H1 (cell line): ENCODE measurements around the gene EPHA4. TPM values are rescaled to one million over a fixed set of nuclear protein-coding genes. Genes with fewer than 3 reads are reported as not detected.

Source experiments
- CTCF ChIA-PET: fragments of 300-600 bp; sonication (Branson Sonifier 250); formaldehyde crosslinking; loops from one replicate; lab custom pipeline; 2021; ENCODE audit not compliant: partially characterized antibody; lab: Charles Lee
- POLR2A ChIA-PET: fragments of 300-600 bp; sonication (Branson Sonifier 250); formaldehyde crosslinking; loops from one replicate; lab custom pipeline; 2021; ENCODE audit warnings: inconsistent platforms; ENCODE audit not compliant: partially characterized antibody; lab: Charles Lee
- DNase-seq, 2 experiments: peaks; one replicate each; pipeline versions ENCODE4 v3.0.0 to v3.0.0-alpha.2; 2010 to 2022; ENCODE audit warnings: low spot score in 2 of 2, low read depth in 1 of 2, mixed read lengths in 1 of 2
- FAIRE-seq: peaks from 2 replicates; lab custom pipeline; 2011; peaks lifted over from hg19 to GRCh38; lab: Jason Lieb, UNC
- H2AFZ ChIP-seq: 2 replicates; pipeline ENCODE4 v1.8.1; 2012; ENCODE audit warnings: low read length, inconsistent platforms
- H2AK5ac ChIP-seq: 2 replicates; pipeline ENCODE4 v1.6.1; 2013; ENCODE audit warnings: low read depth, low read length
- H2BK120ac ChIP-seq: replicated peaks from 2 replicates; pipeline ENCODE3; 2013; ENCODE audit warnings: low read depth, low read length, inconsistent platforms
- H2BK12ac ChIP-seq: 2 replicates; pipeline ENCODE4 v1.6.1; 2013; ENCODE audit warnings: low read depth, low read length
- H2BK15ac ChIP-seq: 2 replicates; pipeline ENCODE4 v1.6.1; 2013; ENCODE audit warnings: low read length
- H2BK20ac ChIP-seq: 2 replicates; pipeline ENCODE4 v1.6.1; 2013; ENCODE audit warnings: low read length
- H2BK5ac ChIP-seq: 2 replicates; pipeline ENCODE4 v1.6.1; 2013; ENCODE audit warnings: low read depth, low read length
- H3K14ac ChIP-seq: 2 replicates; pipeline ENCODE4 v1.6.1; 2013; ENCODE audit warnings: inconsistent platforms; ENCODE audit not compliant: insufficient read length
- H3K18ac ChIP-seq: 2 replicates; pipeline ENCODE4 v1.6.1; 2013; ENCODE audit warnings: low read length; ENCODE audit errors: extremely low read depth
- H3K23ac ChIP-seq: 2 replicates; pipeline ENCODE4 v1.6.1; 2013; ENCODE audit warnings: inconsistent platforms; ENCODE audit not compliant: insufficient read length
- H3K23me2 ChIP-seq: 2 replicates; pipeline ENCODE4 v1.6.1; 2013; ENCODE audit warnings: low read depth, low read length
- H3K27ac ChIP-seq: 2 replicates; pipeline ENCODE4 v1.6.1; 2011; ENCODE audit warnings: low read depth, low read length, inconsistent platforms
- H3K27me3 ChIP-seq, 4 experiments: replicated peaks in 1 of 4; 1 replicate in 1 of 4; 2 replicates in 3 of 4; pipeline versions ENCODE4 v1.6.1 to v1.8.1; 2011 to 2013; ENCODE audit warnings: low read length in 3 of 4, mild to moderate bottlenecking in 3 of 4, inconsistent platforms in 2 of 4, mixed read lengths in 2 of 4, moderate library complexity in 1 of 4; ENCODE audit not compliant: control insufficient read depth in 3 of 4, insufficient read depth in 3 of 4; ENCODE audit errors: extremely low read depth in 1 of 4
- H3K36me3 ChIP-seq, 4 experiments: 2 replicates each; pipeline versions ENCODE4 v1.6.1 to v1.8.1; 2011 to 2013; ENCODE audit warnings: mild to moderate bottlenecking in 4 of 4, low read length in 3 of 4, moderate library complexity in 2 of 4, control low read depth in 1 of 4, inconsistent platforms in 1 of 4; ENCODE audit not compliant: insufficient read depth in 4 of 4, control insufficient read depth in 2 of 4
- H3K4ac ChIP-seq: replicated peaks from 2 replicates; pipeline ENCODE3; 2013; ENCODE audit warnings: low read length, low read depth, mixed read lengths, inconsistent platforms; ENCODE audit not compliant: insufficient read length
- H3K4me1 ChIP-seq, 4 experiments: replicated peaks in 1 of 4; 1 replicate in 1 of 4; 2 replicates in 3 of 4; pipeline versions ENCODE4 v1.6.1 to v1.8.1; 2011 to 2013; ENCODE audit warnings: low read length in 3 of 4, inconsistent platforms in 2 of 4, mixed read lengths in 1 of 4; ENCODE audit not compliant: insufficient read depth in 4 of 4, control insufficient read depth in 3 of 4
- H3K4me2 ChIP-seq, 2 experiments: 2 replicates each; pipeline versions ENCODE4 v1.6.1 to v1.8.1; 2011 to 2013; ENCODE audit warnings: low read depth in 2 of 2, low read length in 2 of 2, control low read depth in 1 of 2, inconsistent platforms in 1 of 2, mild to moderate bottlenecking in 1 of 2; ENCODE audit not compliant: insufficient read depth in 1 of 2
- H3K4me3 ChIP-seq, 4 experiments: fragments of 200-600, 300-600 bp in 1 of 4; sonication (generic), shearing (Covaris generic), sonication (Bioruptor Twin) in 1 of 4; 2 replicates each; pipeline versions ENCODE4 v1.5.1 to v1.8.1; 2011 to 2016; ENCODE audit warnings: low read length in 4 of 4, low read depth in 3 of 4, control low read depth in 2 of 4, inconsistent platforms in 2 of 4, mild to moderate bottlenecking in 2 of 4, mixed read lengths in 1 of 4, moderate library complexity in 1 of 4; ENCODE audit not compliant: insufficient read depth in 2 of 4; ENCODE audit errors: extremely low read depth in 1 of 4
- H3K56ac ChIP-seq: replicated peaks from 2 replicates; pipeline ENCODE3; 2013; ENCODE audit warnings: low read depth, mild to moderate bottlenecking, mixed read lengths, low read length, inconsistent platforms; ENCODE audit not compliant: insufficient read length
- H3K79me1 ChIP-seq: 2 replicates; pipeline ENCODE4 v1.6.1; 2013; ENCODE audit warnings: low read depth, low read length, control low read depth
- H3K79me2 ChIP-seq, 2 experiments: 2 replicates each; pipeline versions ENCODE4 v1.6.1 to v1.8.1; 2012 to 2013; ENCODE audit warnings: low read length in 2 of 2, mild to moderate bottlenecking in 2 of 2, inconsistent platforms in 1 of 2; ENCODE audit not compliant: insufficient read depth in 2 of 2, control insufficient read depth in 1 of 2
- H3K9ac ChIP-seq, 4 experiments: replicated peaks in 1 of 4; 1 replicate in 1 of 4; 2 replicates in 3 of 4; pipeline versions ENCODE4 v1.6.1 to v1.8.1; 2011 to 2013; ENCODE audit warnings: low read depth in 3 of 4, low read length in 3 of 4, control low read depth in 2 of 4, mild to moderate bottlenecking in 2 of 4, moderate library complexity in 2 of 4, inconsistent platforms in 1 of 4; ENCODE audit errors: extremely low read depth in 1 of 4
- H3K9me3 ChIP-seq, 2 experiments: 2 replicates each; pipeline versions ENCODE4 v1.6.1 to v1.8.1; 2012 to 2013; ENCODE audit warnings: mild to moderate bottlenecking in 2 of 2, moderate library complexity in 2 of 2, control low read depth in 1 of 2, inconsistent platforms in 1 of 2, low read depth in 1 of 2, low read length in 1 of 2, mixed read lengths in 1 of 2; ENCODE audit not compliant: insufficient read depth in 2 of 2
- H4K20me1 ChIP-seq, 2 experiments: replicated peaks in 1 of 2; 2 replicates each; pipeline versions ENCODE3 to v1.8.1; 2011 to 2013; ENCODE audit warnings: inconsistent platforms in 2 of 2, low read length in 2 of 2, mild to moderate bottlenecking in 1 of 2; ENCODE audit not compliant: insufficient read depth in 2 of 2, control insufficient read depth in 1 of 2
- H4K5ac ChIP-seq: 2 replicates; pipeline ENCODE4 v1.6.1; 2013; ENCODE audit warnings: low read length, low read depth, mixed read lengths, inconsistent platforms; ENCODE audit not compliant: insufficient read length
- H4K8ac ChIP-seq: 2 replicates; pipeline ENCODE4 v1.8.0; 2013; ENCODE audit warnings: mild to moderate bottlenecking, moderate library complexity, low read length, inconsistent platforms; ENCODE audit not compliant: insufficient read depth; ENCODE audit errors: extremely low read depth
- H4K91ac ChIP-seq: replicated peaks from 2 replicates; pipeline ENCODE3; 2013; ENCODE audit warnings: low read length, mixed read lengths, inconsistent platforms; ENCODE audit not compliant: insufficient read length
- ASH2L ChIP-seq: fragments of 200-600, 300-600 bp; sonication (generic); IDR thresholded peaks from one replicate; pipeline ENCODE4 v1.7.1; 2017; ENCODE audit warnings: low read length
- KDM5A ChIP-seq: fragments of 200-600 bp; IDR thresholded peaks from 2 replicates; pipeline ENCODE4 v1.7.1; 2012; ENCODE audit warnings: mild to moderate bottlenecking, low read length, inconsistent platforms, mixed read lengths
- NRF1 ChIP-seq: IDR thresholded peaks from 2 replicates; pipeline ENCODE4 v1.6.1; 2011; ENCODE audit warnings: mild to moderate bottlenecking, low read depth, low read length, improper control_type of control experiment
- RXRA ChIP-seq: IDR thresholded peaks from 2 replicates; pipeline ENCODE4 v1.6.1; 2011; ENCODE audit warnings: low read depth, mild to moderate bottlenecking, low read length, moderate library complexity; ENCODE audit not compliant: insufficient read depth
- SP2 ChIP-seq: IDR thresholded peaks from 2 replicates; pipeline ENCODE4 v1.6.1; 2012; ENCODE audit warnings: mild to moderate bottlenecking, low read length, inconsistent platforms
- WGBS, 2 experiments: shearing (Covaris generic) in 1 of 2; methylation state at CpG; one replicate each; pipeline versions ENCODE4 v1.1.6 to v1.1.7; 2013 to 2015; ENCODE audit warnings: low lambda C conversion rate in 2 of 2, mixed read lengths in 2 of 2, inconsistent platforms in 1 of 2, low coverage in 1 of 2, missing lambda C conversion rate in 1 of 2; ENCODE audit not compliant: insufficient replicate concordance in 2 of 2, insufficient coverage in 1 of 2, insufficient read length in 1 of 2; ENCODE audit errors: extremely low coverage in 1 of 2, missing lambda C conversion rate in 1 of 2; 5-methylcytosine and 5-hydroxymethylcytosine counted together
- polyA plus RNA-seq, 7 experiments: library from polyadenylated mRNA; depleted of rRNA in 3 of 7; stranded (reverse) in 5 of 7; unstranded in 2 of 7; fragments of >200 nt in 5 of 7; fragments of 200-250 nt in 2 of 7; gene quantifications; 1 replicate in 5 of 7; 2 replicates in 1 of 7; 4 replicates in 1 of 7; pipeline versions ENCODE4 v1.2.1 to v1.2.3, GENCODE V29; 2011 to 2013; ENCODE audit warnings: missing spikeins in 2 of 7, mixed read lengths in 2 of 7
- total RNA-seq: library from RNA; stranded (reverse); fragmentation: NEBNext Ultra II Directional; extraction: Animal tissue kit (Norgen Biotek cat#: 25700); gene quantifications from 2 replicates; pipeline ENCODE4 v1.2.1, GENCODE V29; 2021

Gene EPHA4
- total and polyA plus RNA-seq, 2 of the 8 experiments (the other 6 are each of a cell fraction or from before 2014, with no cell fraction given) = 4.3 to 5.7 TPM

DNA sequence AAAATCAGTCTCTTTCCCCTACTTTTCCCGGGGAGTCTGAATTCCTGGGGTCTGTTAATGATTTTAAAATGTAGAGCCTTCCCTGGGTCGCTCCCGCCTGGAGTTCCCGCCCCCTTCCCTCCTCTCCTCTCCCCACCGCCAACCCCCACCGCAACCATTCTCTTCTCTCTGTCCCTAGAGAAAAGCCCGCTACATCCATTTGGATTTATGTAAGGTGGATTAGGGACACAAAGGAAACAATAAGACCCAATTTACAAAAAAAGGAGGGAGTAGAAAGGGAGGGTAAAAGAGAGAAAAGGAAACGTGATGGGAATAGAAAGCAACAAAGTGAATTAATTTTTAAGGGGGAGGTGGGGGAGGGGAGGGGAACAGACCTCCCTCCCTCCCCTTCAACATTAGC, 2.2 kb downstream of the EPHA4 start:
- no peak overlapping the region for H2BK12ac ChIP-seq
- H3K27me3 ChIP-seq = peaks cover 3 to 30% (median 23%) of the 10 kb centered on the region in 4 experiments
- no peak overlapping the region for H3K14ac ChIP-seq
- H2BK120ac ChIP-seq = peak overlapping the region; percentile 24
- no peak overlapping the region for H3K27ac ChIP-seq
- H2BK5ac ChIP-seq = no peak overlapping the region
- peak overlapping the region; percentile 75; the same call in 1 of the 2 replicates for H2AFZ ChIP-seq
- no peaks in the 10 kb centered on the region; a peak in 1 of 8 replicates for H3K36me3 ChIP-seq
- POLR2A ChIA-PET = no interaction called here
- peaks cover 4% of the 10 kb centered on the region; the same call in 1 of the 2 replicates for H3K79me1 ChIP-seq
- no peak overlapping the region for H2BK15ac ChIP-seq
- H3K18ac ChIP-seq = no peak overlapping the region
- H3K9ac ChIP-seq = peak overlapping the region in 1 of 4 experiments; percentile 24; a peak in 1 of 7 replicates
- H3K4me3 ChIP-seq = peak overlapping the region; percentile 61 to 77 (median 70)
- 0% methylated on average over 1 of the region's 8 CpGs; no CpG with 5 or more reads in 1 of the 2 experiments for WGBS, 2 experiments
- H3K23me2 ChIP-seq = peaks cover 31% of the 10 kb centered on the region
- DNase-seq (no peak), FAIRE-seq (no peak)
- H4K91ac ChIP-seq = no peak overlapping the region
- no peak overlapping the region for H3K4ac ChIP-seq
- CTCF ChIA-PET = interaction anchor here (1.0 kb wide), 1 partner anchor 474 kb away, joined by 4 read pairs; no protein-coding TSS in a partner anchor
- H3K79me2 ChIP-seq = peaks cover 0 to 3% of the 10 kb centered on the region in 2 experiments; a peak in 2 of 4 replicates
- H4K20me1 ChIP-seq = peaks cover 3 to 6% of the 10 kb centered on the region in 2 experiments
- no peak overlapping the region for H2BK20ac ChIP-seq
- no peaks in the 10 kb centered on the region for H3K9me3 ChIP-seq
- H2AK5ac ChIP-seq = no peak overlapping the region
- H4K8ac ChIP-seq = no peak overlapping the region
- peaks cover 4 to 18% (median 7%) of the 10 kb centered on the region in 4 experiments; a peak in 6 of 7 replicates for H3K4me1 ChIP-seq
- H3K23ac ChIP-seq = no peak overlapping the region
- peak overlapping the region; percentile 84 to 97 for H3K4me2 ChIP-seq
- H3K56ac ChIP-seq = no peak overlapping the region
- no peak overlapping the region for H4K5ac ChIP-seq
- no peak for TF ChIP-seq RXRA
- no peak for TF ChIP-seq KDM5A
- no peak for TF ChIP-seq ASH2L
- no peak for TF ChIP-seq SP2
- no peak for TF ChIP-seq NRF1
